G401.6 (cell line): ENCODE measurements around the gene KLHL8.
"Not testable (repeated sequence)": the region's sequence is repeated elsewhere in the genome, so short reads cannot be mapped to it uniquely, and the experiment has no call there.

Experiments used
- FAIRE-seq: peaks from 2 replicates; lab custom pipeline; 2012; peaks lifted over from hg19 to GRCh38; lab: Jason Lieb, UNC

The KLHL8 gene

GRCh38 chr4:87227751-87228151 is 7.3 kb upstream of the KLHL8 start:
- no peak for FAIRE-seq

GRCh38 chr4:87225936-87226335 is 5.5 kb upstream of the KLHL8 start:
- no peak for FAIRE-seq

GRCh38 chr4:87224141-87224923 is 3.9 kb upstream of the KLHL8 start:
- FAIRE-seq: no peak

GRCh38 chr4:87219632-87220093 is 755 bp downstream of the KLHL8 start:
- no peak for FAIRE-seq

GRCh38 chr4:87217235-87217763 is 3.1 kb downstream of the KLHL8 start:
- FAIRE-seq: not testable (repeated sequence)

- FAIRE-seq: no peak
Observed at GRCh38 chr4:87216469-87216868, 3.9 kb downstream of the KLHL8 start.

GRCh38 chr4:87213421-87214075 is 6.9 kb downstream of the KLHL8 start:
- no peak for FAIRE-seq

GRCh38 chr4:87211249-87211952 is 9.0 kb downstream of the KLHL8 start:
- FAIRE-seq: peak; percentile 46

GRCh38 chr4:87209696-87210095 is 10.7 kb downstream of the KLHL8 start:
- no peak for FAIRE-seq

- no peak for FAIRE-seq
Observed at GRCh38 chr4:87209182-87209581, 11.2 kb downstream of the KLHL8 start.

GRCh38 chr4:87204559-87204958 is 15.9 kb downstream of the KLHL8 start:
- no peak for FAIRE-seq

GRCh38 chr4:87196927-87197326 is 23.5 kb downstream of the KLHL8 start:
- no peak for FAIRE-seq

GRCh38 chr4:87196146-87196545 is 24.3 kb downstream of the KLHL8 start:
- no peak for FAIRE-seq

- FAIRE-seq: no peak
Observed at GRCh38 chr4:87193958-87194675, 26.3 kb downstream of the KLHL8 start.

- FAIRE-seq: no peak
Observed at GRCh38 chr4:87192145-87192919, 28.1 kb downstream of the KLHL8 start.

GRCh38 chr4:87188932-87189331 is 31.5 kb downstream of the KLHL8 start:
- no peak for FAIRE-seq

GRCh38 chr4:87188048-87188447 is 32.4 kb downstream of the KLHL8 start:
- no peak for FAIRE-seq

GRCh38 chr4:87185146-87185870 is 35.1 kb downstream of the KLHL8 start:
- no peak for FAIRE-seq

GRCh38 chr4:87180767-87181166 is 39.7 kb downstream of the KLHL8 start:
- no peak for FAIRE-seq

GRCh38 chr4:87179751-87180150 is 40.7 kb downstream of the KLHL8 start:
- no peak for FAIRE-seq

- FAIRE-seq: peak; percentile 25
Observed at GRCh38 chr4:87174672-87175071, 45.7 kb downstream of the KLHL8 start.
